Tibial nerve (tissue), 4 donors: ENCODE data around the gene PDGFA. TPM values are rescaled to one million over a fixed set of nuclear protein-coding genes. Genes with fewer than 3 reads are reported as not detected.

Source experiments
- DNase-seq, 2 donors: peaks; one replicate each; pipeline ENCODE4 v3.0.0-alpha.2; 2019; ENCODE audit warnings: low spot score in 2 of 2
- H3K27ac ChIP-seq, 4 donors: fragments of 200-600 bp; sonication (generic) in 3 of 4; one replicate each; pipeline ENCODE4 v1.5.1; 2017 to 2019; ENCODE audit warnings: mild to moderate bottlenecking in 1 of 4
- H3K27me3 ChIP-seq, 2 donors: fragments of 200-600 bp; sonication (generic) in 1 of 2; one replicate each; pipeline versions ENCODE4 v1.5.1 to v1.6.0; 2017 to 2019
- H3K36me3 ChIP-seq, 3 donors: fragments of 200-600 bp; sonication (generic); one replicate each; pipeline ENCODE4 v1.5.1; 2018 to 2019
- H3K4me1 ChIP-seq, 4 donors: fragments of 200-600 bp; sonication (generic) in 3 of 4; one replicate each; pipeline ENCODE4 v1.5.1; 2017 to 2019
- H3K4me3 ChIP-seq, 4 donors: fragments of 200-600 bp; sonication (generic) in 3 of 4; one replicate each; pipeline ENCODE4 v1.5.1; 2017 to 2019; ENCODE audit warnings: mild to moderate bottlenecking in 1 of 4, moderate library complexity in 1 of 4
- H3K9me3 ChIP-seq, 4 donors: fragments of 200-600 bp; sonication (generic) in 3 of 4; one replicate each; pipeline ENCODE4 v1.5.1; 2017 to 2019
- EP300 ChIP-seq, 2 donors: sonication (generic); formaldehyde crosslinking; IDR thresholded peaks; one replicate each; pipeline ENCODE4 v1.6.1; 2017; ENCODE audit warnings: antibody characterized with exemption in 2 of 2, mild to moderate bottlenecking in 1 of 2
- POLR2A ChIP-seq, 2 donors: fragments of 450-650 bp; IDR thresholded peaks; one replicate each; pipeline ENCODE4 v1.6.1; 2017; ENCODE audit warnings: antibody characterized with exemption in 2 of 2, mild to moderate bottlenecking in 2 of 2, moderate library complexity in 2 of 2
- WGBS, 2 donors: methylation state at CpG; one replicate each; pipeline ENCODE4 v1.1.5; 2018; 5-methylcytosine and 5-hydroxymethylcytosine counted together
- total RNA-seq, 4 donors: library from RNA; depleted of rRNA; stranded (reverse); fragments of >200 nt; gene quantifications; one replicate each; pipeline ENCODE4 v1.1.0, GENCODE V29; 2016
- TF ChIP-seq, protein P1 (sequence below), 5 experiments: fragments of 200-600 bp in 3 of 5; fragments of 450-650 bp in 2 of 5; sonication (generic) in 3 of 5; IDR thresholded peaks; one replicate each; pipeline ENCODE4 v1.5.1; 2016 to 2019; ENCODE audit warnings: antibody characterized with exemption in 5 of 5, mild to moderate bottlenecking in 3 of 5, moderate library complexity in 2 of 5

The PDGFA gene
- total RNA-seq, 4 donors from 2014 or later, result 33.4 to 84.1 (median 40.6) TPM

DNA sequence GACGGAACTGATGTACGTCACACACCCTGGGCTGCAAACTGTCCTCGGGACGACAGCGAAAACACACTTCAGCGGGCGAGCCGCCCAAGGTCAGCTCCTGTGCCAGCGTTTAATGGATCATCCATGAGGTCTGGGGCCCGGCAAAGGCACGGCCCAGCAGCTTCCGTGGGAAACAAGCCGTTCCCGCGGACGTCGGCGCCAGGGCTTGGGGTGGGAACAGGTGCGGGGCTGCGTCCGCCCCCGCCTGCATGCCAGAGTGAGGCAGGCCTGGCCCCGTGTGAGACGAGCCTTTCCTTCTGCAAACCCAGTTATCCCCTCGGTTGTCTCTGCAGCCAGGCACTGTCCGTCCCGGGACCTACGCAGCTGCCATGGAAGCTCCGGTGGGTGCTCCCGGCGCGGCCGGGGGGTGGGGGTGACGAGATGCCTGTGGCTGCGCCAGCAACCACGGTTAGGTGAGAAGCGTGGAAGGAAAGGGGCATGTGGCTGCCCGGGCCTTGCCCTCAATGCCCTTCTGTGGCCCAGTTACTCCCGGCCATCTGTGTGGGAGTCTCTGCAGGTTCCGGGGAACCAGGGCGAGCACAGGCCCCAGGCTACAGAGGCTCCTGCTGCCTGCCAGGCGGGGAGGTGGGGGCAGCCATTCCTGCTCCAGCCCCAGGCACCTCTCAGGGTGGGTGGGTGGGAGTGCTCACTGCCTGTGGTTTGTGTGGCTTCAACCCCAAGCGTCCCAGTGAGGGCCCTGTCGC, 42.2 kb upstream of the PDGFA start:
- no peaks in the 10 kb centered on the region for H3K9me3 ChIP-seq
- H3K36me3 ChIP-seq, result no peaks in the 10 kb centered on the region
- no peak for DNase-seq
- H3K4me1 ChIP-seq, result peaks cover 0 to 7% (median 0%) of the 10 kb centered on the region in 4 donors
- H3K27me3 ChIP-seq, result no peaks in the 10 kb centered on the region
- no peak for TF ChIP-seq EP300 (IDR thresholded peaks at IDR 0.05)
- TF ChIP-seq POLR2A (IDR thresholded peaks at IDR 0.05), result no peak
- TF ChIP-seq, protein P1, sequence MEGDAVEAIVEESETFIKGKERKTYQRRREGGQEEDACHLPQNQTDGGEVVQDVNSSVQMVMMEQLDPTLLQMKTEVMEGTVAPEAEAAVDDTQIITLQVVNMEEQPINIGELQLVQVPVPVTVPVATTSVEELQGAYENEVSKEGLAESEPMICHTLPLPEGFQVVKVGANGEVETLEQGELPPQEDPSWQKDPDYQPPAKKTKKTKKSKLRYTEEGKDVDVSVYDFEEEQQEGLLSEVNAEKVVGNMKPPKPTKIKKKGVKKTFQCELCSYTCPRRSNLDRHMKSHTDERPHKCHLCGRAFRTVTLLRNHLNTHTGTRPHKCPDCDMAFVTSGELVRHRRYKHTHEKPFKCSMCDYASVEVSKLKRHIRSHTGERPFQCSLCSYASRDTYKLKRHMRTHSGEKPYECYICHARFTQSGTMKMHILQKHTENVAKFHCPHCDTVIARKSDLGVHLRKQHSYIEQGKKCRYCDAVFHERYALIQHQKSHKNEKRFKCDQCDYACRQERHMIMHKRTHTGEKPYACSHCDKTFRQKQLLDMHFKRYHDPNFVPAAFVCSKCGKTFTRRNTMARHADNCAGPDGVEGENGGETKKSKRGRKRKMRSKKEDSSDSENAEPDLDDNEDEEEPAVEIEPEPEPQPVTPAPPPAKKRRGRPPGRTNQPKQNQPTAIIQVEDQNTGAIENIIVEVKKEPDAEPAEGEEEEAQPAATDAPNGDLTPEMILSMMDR (IDR thresholded peaks at IDR 0.05), result no peak
- no peak overlapping the region for H3K4me3 ChIP-seq
- no peak overlapping the region for H3K27ac ChIP-seq
- WGBS, 2 donors, result 90 to 91% methylated on average over 33 to 41 of the region's 44 CpGs

DNA sequence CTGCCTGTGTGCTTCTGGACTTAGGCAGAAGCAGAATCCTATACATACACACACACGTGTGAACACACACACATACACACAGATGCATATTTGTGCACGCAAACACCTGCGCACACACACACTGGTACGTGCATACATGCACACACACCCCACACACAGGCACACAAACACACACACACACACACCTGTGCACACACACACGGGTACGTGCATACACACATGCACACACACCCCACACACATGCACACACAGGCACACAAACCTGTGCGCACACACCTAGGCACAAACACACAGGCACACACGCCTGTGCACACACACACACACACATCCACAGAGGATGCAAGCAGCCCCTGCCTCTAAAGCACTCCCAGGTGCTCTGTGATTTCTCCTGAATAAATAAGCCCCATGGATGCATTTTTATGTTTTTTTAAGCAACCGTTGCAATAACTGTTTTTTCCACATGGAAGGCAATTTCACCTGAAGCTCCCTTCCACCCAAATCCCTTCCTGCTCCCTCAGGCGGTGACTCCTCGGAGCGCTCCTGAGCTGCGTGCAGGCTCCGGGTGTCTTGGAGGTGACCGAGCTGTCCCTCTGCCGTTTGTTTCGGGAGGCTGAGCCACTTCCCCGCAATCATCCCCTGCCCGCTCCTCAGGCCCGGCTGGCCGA, 41.5 kb upstream of the PDGFA start:
- Histone ChIP-seq H3K4me3 (no peak overlapping the region), H3K27me3 (no peaks in the 10 kb centered on the region), H3K36me3 (no peaks in the 10 kb centered on the region), H3K9me3 (no peaks in the 10 kb centered on the region), H3K27ac (no peak overlapping the region), H3K4me1 (peaks cover 0 to 7% (median 0%) of the 10 kb centered on the region in 4 donors)
- no peak for TF ChIP-seq POLR2A (IDR thresholded peaks at IDR 0.05)
- TF ChIP-seq EP300 (IDR thresholded peaks at IDR 0.05), result no peak
- TF ChIP-seq, protein P1 (IDR thresholded peaks at IDR 0.05), result no peak
- DNase-seq, result no peak
- 92 to 93% methylated on average over 21 of the region's 21 CpGs for WGBS, 2 donors

DNA sequence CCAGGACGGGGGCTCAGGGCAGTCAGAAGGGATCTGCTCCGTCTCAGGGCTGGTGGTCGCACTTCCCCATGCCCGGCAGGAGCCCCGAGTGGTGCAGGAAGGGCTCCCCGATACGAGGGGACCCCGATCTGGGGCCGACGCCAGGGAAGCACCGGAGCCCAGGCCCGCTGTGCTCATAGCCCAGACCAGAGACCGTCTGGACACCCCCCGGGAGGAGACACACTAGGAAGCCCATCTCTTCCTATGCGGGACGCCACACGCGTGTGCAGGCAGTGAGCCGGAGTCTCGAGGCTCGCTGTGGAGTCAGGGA, 39.7 kb upstream of the PDGFA start:
- no peak overlapping the region for H3K4me3 ChIP-seq
- peaks cover 0 to 5% (median 0%) of the 10 kb centered on the region in 4 donors for H3K4me1 ChIP-seq
- H3K36me3 ChIP-seq, result no peaks in the 10 kb centered on the region
- H3K9me3 ChIP-seq, result no peaks in the 10 kb centered on the region
- WGBS, 2 donors, result 90 to 93% methylated on average over 19 to 21 of the region's 21 CpGs
- TF ChIP-seq EP300 (IDR thresholded peaks at IDR 0.05) (no peak), POLR2A (IDR thresholded peaks at IDR 0.05) (no peak)
- TF ChIP-seq, protein P1 (IDR thresholded peaks at IDR 0.05), result no peak
- no peaks in the 10 kb centered on the region for H3K27me3 ChIP-seq
- no peak for DNase-seq
- H3K27ac ChIP-seq, result no peak overlapping the region

DNA sequence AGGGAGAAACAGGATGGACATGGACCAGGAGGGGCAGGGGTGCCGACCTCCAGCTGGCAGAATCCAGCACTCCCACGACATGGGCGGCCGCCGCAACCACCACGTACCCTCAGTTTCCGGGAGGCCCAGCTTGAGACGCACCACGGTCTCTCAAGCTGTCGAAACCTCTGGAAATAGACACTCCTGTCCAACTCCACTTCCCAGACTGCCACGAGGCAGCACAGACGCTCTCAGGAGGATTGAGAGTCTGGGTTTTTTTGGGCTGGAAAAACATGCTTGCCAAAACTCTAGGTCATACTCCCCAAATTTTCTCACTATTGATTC, 37.9 kb upstream of the PDGFA start:
- no peak overlapping the region for H3K27ac ChIP-seq
- no peak overlapping the region for H3K4me3 ChIP-seq
- TF ChIP-seq, protein P1 (IDR thresholded peaks at IDR 0.05), result no peak
- no peaks in the 10 kb centered on the region for H3K27me3 ChIP-seq
- WGBS, 2 donors, result 85 to 90% methylated on average over 12 of the region's 12 CpGs
- no peaks in the 10 kb centered on the region for H3K36me3 ChIP-seq
- H3K4me1 ChIP-seq, result no peaks in the 10 kb centered on the region
- no peaks in the 10 kb centered on the region for H3K9me3 ChIP-seq
- DNase-seq, result no peak

DNA sequence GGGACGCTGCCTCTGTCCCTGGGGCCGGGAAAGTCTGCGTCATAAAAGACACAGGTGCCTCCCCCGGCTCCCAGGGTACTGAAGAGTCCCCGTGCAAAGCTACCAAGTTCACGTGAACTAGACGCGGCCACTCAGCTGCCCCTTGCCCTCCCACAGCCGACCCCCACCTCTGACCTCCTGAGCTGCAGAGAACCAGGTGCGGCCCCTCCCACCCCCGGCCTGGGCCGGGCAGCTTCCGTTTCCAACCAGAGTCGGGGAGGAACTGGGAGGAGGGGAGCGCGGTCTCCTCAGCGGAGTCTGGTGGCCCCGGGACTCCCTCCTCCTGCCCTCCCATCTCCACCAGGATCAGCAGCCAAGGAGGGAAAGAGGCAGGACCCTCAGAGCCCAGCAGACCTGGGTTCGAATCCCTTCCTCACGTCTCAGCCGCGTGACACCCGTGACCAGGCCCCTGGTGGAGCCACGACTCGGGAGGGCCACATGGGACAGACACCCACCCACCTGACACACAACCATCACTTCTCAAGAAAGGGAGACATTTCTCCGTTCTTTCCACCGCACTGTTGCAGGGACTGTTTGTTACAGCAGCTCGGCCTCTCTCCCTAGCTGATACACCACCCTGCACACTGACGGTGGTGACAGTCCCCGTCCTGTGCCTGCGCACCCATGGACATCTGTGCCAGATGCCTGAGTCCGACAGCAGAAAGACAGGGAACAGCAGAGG, 37.4 kb upstream of the PDGFA start:
- Histone ChIP-seq H3K4me1 (no peaks in the 10 kb centered on the region), H3K27me3 (no peaks in the 10 kb centered on the region), H3K27ac (no peak overlapping the region), H3K36me3 (no peaks in the 10 kb centered on the region), H3K9me3 (no peaks in the 10 kb centered on the region), H3K4me3 (no peak overlapping the region)
- no peak for DNase-seq
- WGBS, 2 donors, result 90 to 92% methylated on average over 22 to 32 of the region's 32 CpGs
- TF ChIP-seq POLR2A (IDR thresholded peaks at IDR 0.05), result no peak
- TF ChIP-seq, protein P1 (IDR thresholded peaks at IDR 0.05), result no peak
- no peak for TF ChIP-seq EP300 (IDR thresholded peaks at IDR 0.05)
